Measurements from ENCODE around the gene AEBP2.
"Not testable (repeated sequence)": the region's sequence is repeated elsewhere in the genome, so short reads cannot be mapped to it uniquely, and the experiment has no call there.

Gene AEBP2

DNA sequence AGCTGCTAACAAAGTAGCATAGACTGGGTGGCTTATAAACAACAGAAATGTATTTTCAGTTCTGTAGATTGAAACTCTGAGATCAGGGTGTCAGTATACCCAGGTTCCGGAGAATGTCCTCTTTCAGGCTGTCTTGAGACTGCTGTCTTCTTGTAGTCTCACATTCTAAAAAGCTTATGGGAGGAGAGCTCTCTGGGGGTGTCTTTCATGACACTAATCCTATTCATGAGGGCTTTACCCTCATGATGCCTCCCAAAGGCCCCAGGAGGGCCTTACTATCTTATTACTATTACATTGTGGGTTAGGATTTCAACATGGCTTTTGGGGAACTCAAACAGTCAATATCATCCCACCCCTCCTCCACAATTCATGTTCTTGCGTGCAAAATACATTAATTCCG is 94.3 kb downstream of the AEBP2 start:
- Histone ChIP-seq H3K27ac (ENCODE audit: low read length) (no peak overlapping the region), H3K36me3 (ENCODE audit: control insufficient read depth in 1 of 2, insufficient read depth in 2 of 2, low read length in 2 of 2) (peaks cover 0 to 11% of the 10 kb centered on the region in 2 donors), H3K27me3 (ENCODE audit: low read depth, low read length) (no peaks in the 10 kb centered on the region), H3K9me3 (ENCODE audit: control insufficient read depth in 1 of 2, low read length in 2 of 2) (peaks cover 0 to 8% of the 10 kb centered on the region in 2 donors), H3K4me3 (ENCODE audit: low read depth in 1 of 2, low read length in 2 of 2) (no peak overlapping the region), H3K4me1 (ENCODE audit: control insufficient read depth in 1 of 2, insufficient read depth in 2 of 2, low read length in 2 of 2) (peaks cover 0 to 4% of the 10 kb centered on the region in 2 donors)

- no peaks in the 10 kb centered on the region for H3K27me3 ChIP-seq (ENCODE audit: low read depth, low read length)
- peaks cover 0 to 8% of the 10 kb centered on the region in 2 donors for H3K9me3 ChIP-seq (ENCODE audit: control insufficient read depth in 1 of 2, low read length in 2 of 2)
- H3K27ac ChIP-seq (ENCODE audit: low read length) = no peak overlapping the region
- no peak overlapping the region for H3K4me3 ChIP-seq (ENCODE audit: low read depth in 1 of 2, low read length in 2 of 2)
- peaks cover 0 to 11% of the 10 kb centered on the region in 2 donors for H3K36me3 ChIP-seq (ENCODE audit: control insufficient read depth in 1 of 2, insufficient read depth in 2 of 2, low read length in 2 of 2)
- H3K4me1 ChIP-seq (ENCODE audit: control insufficient read depth in 1 of 2, insufficient read depth in 2 of 2, low read length in 2 of 2) = no peaks in the 10 kb centered on the region
Observed at GRCh38 chr12:19539071-19539470, 99.8 kb downstream of the AEBP2 start.

GRCh38 chr12:19539836-19540235 is 100.5 kb downstream of the AEBP2 start:
- no peak overlapping the region for H3K27ac ChIP-seq (ENCODE audit: low read length)
- no peaks in the 10 kb centered on the region for H3K4me1 ChIP-seq (ENCODE audit: control insufficient read depth in 1 of 2, insufficient read depth in 2 of 2, low read length in 2 of 2)
- peaks cover 0 to 11% of the 10 kb centered on the region in 2 donors for H3K36me3 ChIP-seq (ENCODE audit: control insufficient read depth in 1 of 2, insufficient read depth in 2 of 2, low read length in 2 of 2)
- H3K9me3 ChIP-seq (ENCODE audit: control insufficient read depth in 1 of 2, low read length in 2 of 2) = peaks cover 0 to 8% of the 10 kb centered on the region in 2 donors
- no peak overlapping the region for H3K4me3 ChIP-seq (ENCODE audit: low read depth in 1 of 2, low read length in 2 of 2)
- H3K27me3 ChIP-seq (ENCODE audit: low read depth, low read length) = no peaks in the 10 kb centered on the region

DNA sequence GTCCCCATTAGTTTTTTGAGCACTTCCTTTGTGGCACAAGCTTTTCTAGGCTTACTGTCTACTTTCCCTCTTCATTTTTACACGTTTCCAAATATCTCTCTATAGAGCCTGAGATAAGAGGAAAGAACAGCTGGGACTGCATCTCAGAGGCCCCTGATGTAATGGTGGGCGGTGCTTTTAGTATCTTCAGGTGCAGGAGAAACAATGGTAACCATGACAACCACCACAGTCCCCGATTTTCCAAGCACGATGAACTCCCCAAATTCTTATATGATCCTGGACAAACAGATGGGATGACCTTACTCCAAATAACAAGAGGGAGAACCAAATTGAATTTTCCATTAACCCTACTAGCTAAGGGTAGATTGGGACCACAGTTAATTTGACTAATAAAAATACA is 103.3 kb downstream of the AEBP2 start:
- Histone ChIP-seq H3K9me3 (ENCODE audit: control insufficient read depth in 1 of 2, low read length in 2 of 2) (no peaks in the 10 kb centered on the region), H3K4me1 (ENCODE audit: control insufficient read depth in 1 of 2, insufficient read depth in 2 of 2, low read length in 2 of 2) (peaks cover 5 to 16% of the 10 kb centered on the region in 2 donors), H3K27ac (ENCODE audit: low read length) (no peak overlapping the region), H3K4me3 (ENCODE audit: low read depth in 1 of 2, low read length in 2 of 2) (no peak overlapping the region), H3K27me3 (ENCODE audit: low read depth, low read length) (no peaks in the 10 kb centered on the region), H3K36me3 (ENCODE audit: control insufficient read depth in 1 of 2, insufficient read depth in 2 of 2, low read length in 2 of 2) (no peaks in the 10 kb centered on the region)

GRCh38 chr12:19544353-19544752 is 105.1 kb downstream of the AEBP2 start:
- Histone ChIP-seq H3K27ac (ENCODE audit: low read length) (no peak overlapping the region), H3K27me3 (ENCODE audit: low read depth, low read length) (no peaks in the 10 kb centered on the region), H3K4me3 (ENCODE audit: low read depth in 1 of 2, low read length in 2 of 2) (no peak overlapping the region), H3K9me3 (ENCODE audit: control insufficient read depth in 1 of 2, low read length in 2 of 2) (no peaks in the 10 kb centered on the region), H3K4me1 (ENCODE audit: control insufficient read depth in 1 of 2, insufficient read depth in 2 of 2, low read length in 2 of 2) (peaks cover 5 to 16% of the 10 kb centered on the region in 2 donors), H3K36me3 (ENCODE audit: control insufficient read depth in 1 of 2, insufficient read depth in 2 of 2, low read length in 2 of 2) (no peaks in the 10 kb centered on the region)

DNA sequence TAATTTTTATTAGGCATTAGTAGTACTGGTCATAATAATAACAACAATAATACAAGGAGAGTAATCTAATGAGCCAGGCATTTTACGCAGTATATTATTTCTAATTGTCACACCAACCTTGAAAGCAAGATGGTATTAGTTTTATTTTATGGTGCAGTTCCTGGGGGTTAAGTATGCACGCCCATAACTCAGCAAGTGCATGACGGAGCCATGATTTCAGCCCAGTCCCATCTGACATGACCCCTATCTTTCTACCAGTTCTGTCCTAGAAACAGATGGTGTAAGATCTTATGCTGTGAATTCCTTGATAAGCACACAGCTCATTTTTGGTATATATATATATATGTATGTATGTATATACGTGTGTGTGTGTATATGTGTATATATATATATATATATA is 106.0 kb downstream of the AEBP2 start:
- Histone ChIP-seq H3K9me3 (ENCODE audit: control insufficient read depth in 1 of 2, low read length in 2 of 2) (no peaks in the 10 kb centered on the region), H3K27me3 (ENCODE audit: low read depth, low read length) (no peaks in the 10 kb centered on the region), H3K27ac (ENCODE audit: low read length) (no peak overlapping the region)

GRCh38 chr12:19546027-19546426 is 106.7 kb downstream of the AEBP2 start:
- Histone ChIP-seq H3K4me1 (ENCODE audit: control insufficient read depth in 1 of 2, insufficient read depth in 2 of 2, low read length in 2 of 2) (peaks cover 5 to 16% of the 10 kb centered on the region in 2 donors), H3K36me3 (ENCODE audit: control insufficient read depth in 1 of 2, insufficient read depth in 2 of 2, low read length in 2 of 2) (no peaks in the 10 kb centered on the region), H3K4me3 (ENCODE audit: low read depth in 1 of 2, low read length in 2 of 2) (no peak overlapping the region), H3K9me3 (ENCODE audit: control insufficient read depth in 1 of 2, low read length in 2 of 2) (no peaks in the 10 kb centered on the region), H3K27me3 (ENCODE audit: low read depth, low read length) (no peaks in the 10 kb centered on the region), H3K27ac (ENCODE audit: low read length) (no peak overlapping the region)

More for the DNA sequence above, 106.0 kb downstream of the AEBP2 start:
- Histone ChIP-seq H3K4me1 (ENCODE audit: control insufficient read depth in 1 of 2, insufficient read depth in 2 of 2, low read length in 2 of 2) (peaks cover 5 to 16% of the 10 kb centered on the region in 2 donors), H3K36me3 (ENCODE audit: control insufficient read depth in 1 of 2, insufficient read depth in 2 of 2, low read length in 2 of 2) (no peaks in the 10 kb centered on the region), H3K4me3 (ENCODE audit: low read depth in 1 of 2, low read length in 2 of 2) (no peak overlapping the region)

- H3K9me3 ChIP-seq (ENCODE audit: control insufficient read depth in 1 of 2, low read length in 2 of 2) = no peaks in the 10 kb centered on the region
- H3K4me3 ChIP-seq (ENCODE audit: low read depth in 1 of 2, low read length in 2 of 2) = peak overlapping the region in 1 of 2 donors; percentile 23
- H3K27ac ChIP-seq (ENCODE audit: low read length) = peak overlapping the region; percentile 48
Observed at GRCh38 chr12:19546611-19547162, 107.4 kb downstream of the AEBP2 start.

DNA sequence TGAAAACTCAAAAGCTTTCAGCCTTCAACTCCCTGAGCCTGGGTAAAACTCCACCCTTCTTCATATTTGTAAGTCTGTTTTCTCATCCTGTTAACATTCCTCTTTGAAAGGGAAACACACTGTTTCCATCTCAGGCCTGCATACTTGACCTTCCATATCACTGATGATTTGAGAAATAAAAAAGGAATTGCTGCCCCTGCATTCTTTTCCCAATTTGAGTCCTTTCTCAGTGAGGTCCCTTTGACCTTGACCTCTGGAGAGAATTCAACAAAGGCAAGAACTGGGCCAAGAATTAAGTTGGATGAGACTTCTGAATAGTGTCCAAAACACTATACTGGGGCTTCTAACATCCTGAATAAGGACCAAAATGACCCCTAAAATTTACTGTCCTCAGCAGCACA is 108.0 kb downstream of the AEBP2 start:
- Histone ChIP-seq H3K4me1 (ENCODE audit: control insufficient read depth in 1 of 2, insufficient read depth in 2 of 2, low read length in 2 of 2) (peaks cover 5 to 16% of the 10 kb centered on the region in 2 donors), H3K36me3 (ENCODE audit: control insufficient read depth in 1 of 2, insufficient read depth in 2 of 2, low read length in 2 of 2) (no peaks in the 10 kb centered on the region), H3K4me3 (ENCODE audit: low read depth in 1 of 2, low read length in 2 of 2) (peak overlapping the region in 1 of 2 donors; percentile 23), H3K27ac (ENCODE audit: low read length) (peak overlapping the region; percentile 48), H3K9me3 (ENCODE audit: control insufficient read depth in 1 of 2, low read length in 2 of 2) (no peaks in the 10 kb centered on the region), H3K27me3 (ENCODE audit: low read depth, low read length) (no peaks in the 10 kb centered on the region)

More at GRCh38 chr12:19546611-19547162, 107.4 kb downstream of the AEBP2 start:
- peaks cover 5 to 16% of the 10 kb centered on the region in 2 donors for H3K4me1 ChIP-seq (ENCODE audit: control insufficient read depth in 1 of 2, insufficient read depth in 2 of 2, low read length in 2 of 2)
- no peaks in the 10 kb centered on the region for H3K27me3 ChIP-seq (ENCODE audit: low read depth, low read length)
- H3K36me3 ChIP-seq (ENCODE audit: control insufficient read depth in 1 of 2, insufficient read depth in 2 of 2, low read length in 2 of 2) = no peaks in the 10 kb centered on the region

DNA sequence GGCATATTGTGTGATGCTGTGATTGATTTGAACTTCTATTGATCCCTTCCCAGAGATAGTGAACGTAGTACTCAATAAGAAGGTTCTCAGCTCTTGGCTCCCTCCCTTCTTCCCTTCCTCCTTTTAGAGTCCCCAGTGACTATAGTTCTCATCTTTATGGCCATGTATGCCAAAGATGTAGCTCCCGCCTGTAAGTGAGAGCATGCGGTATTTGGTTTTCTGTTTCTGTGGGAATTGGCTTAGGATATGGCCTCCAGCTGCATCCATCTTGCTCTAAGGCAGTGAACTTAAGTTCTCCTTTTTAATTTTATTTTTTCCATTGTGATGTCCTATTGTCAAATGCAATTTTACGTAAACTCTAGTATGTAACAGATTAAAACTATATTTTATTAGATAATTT is 109.5 kb downstream of the AEBP2 start:
- H3K4me1 ChIP-seq (ENCODE audit: control insufficient read depth in 1 of 2, insufficient read depth in 2 of 2, low read length in 2 of 2) = peaks cover 5 to 16% of the 10 kb centered on the region in 2 donors
- H3K4me3 ChIP-seq (ENCODE audit: low read depth in 1 of 2, low read length in 2 of 2) = no peak overlapping the region
- H3K9me3 ChIP-seq (ENCODE audit: control insufficient read depth in 1 of 2, low read length in 2 of 2) = no peaks in the 10 kb centered on the region
- no peaks in the 10 kb centered on the region for H3K27me3 ChIP-seq (ENCODE audit: low read depth, low read length)
- no peak overlapping the region for H3K27ac ChIP-seq (ENCODE audit: low read length)
- no peaks in the 10 kb centered on the region for H3K36me3 ChIP-seq (ENCODE audit: control insufficient read depth in 1 of 2, insufficient read depth in 2 of 2, low read length in 2 of 2)

DNA sequence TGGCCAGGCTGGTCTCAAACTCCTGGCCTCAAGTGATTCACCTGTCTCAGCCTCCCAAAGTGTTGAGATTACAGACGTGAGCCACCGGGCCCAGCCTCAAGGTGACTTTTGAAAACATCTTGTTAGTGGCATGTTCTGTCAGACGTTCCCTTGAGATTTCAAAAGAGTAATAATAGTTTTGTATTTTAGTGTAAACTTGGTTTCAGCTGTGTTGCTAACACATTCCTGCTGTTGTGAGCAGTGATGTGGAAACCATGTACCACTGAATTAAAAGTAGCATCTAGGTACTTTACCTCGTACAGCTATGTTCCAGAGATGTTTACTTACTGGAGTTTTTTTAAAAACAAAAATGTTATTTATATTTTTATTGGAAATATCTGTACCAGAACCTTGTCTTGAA is 111.3 kb downstream of the AEBP2 start:
- peaks cover 5 to 16% of the 10 kb centered on the region in 2 donors for H3K4me1 ChIP-seq (ENCODE audit: control insufficient read depth in 1 of 2, insufficient read depth in 2 of 2, low read length in 2 of 2)
- H3K27ac ChIP-seq (ENCODE audit: low read length) = no peak overlapping the region
- no peaks in the 10 kb centered on the region for H3K27me3 ChIP-seq (ENCODE audit: low read depth, low read length)
- no peaks in the 10 kb centered on the region for H3K9me3 ChIP-seq (ENCODE audit: control insufficient read depth in 1 of 2, low read length in 2 of 2)
- H3K4me3 ChIP-seq (ENCODE audit: low read depth in 1 of 2, low read length in 2 of 2) = no peak overlapping the region
- no peaks in the 10 kb centered on the region for H3K36me3 ChIP-seq (ENCODE audit: control insufficient read depth in 1 of 2, insufficient read depth in 2 of 2, low read length in 2 of 2)

- H3K4me1 ChIP-seq (ENCODE audit: control insufficient read depth in 1 of 2, insufficient read depth in 2 of 2, low read length in 2 of 2); H3K27ac ChIP-seq (ENCODE audit: low read length); H3K36me3 ChIP-seq (ENCODE audit: control insufficient read depth in 1 of 2, insufficient read depth in 2 of 2, low read length in 2 of 2); H3K9me3 ChIP-seq (ENCODE audit: control insufficient read depth in 1 of 2, low read length in 2 of 2); H3K4me3 ChIP-seq (ENCODE audit: low read depth in 1 of 2, low read length in 2 of 2); H3K27me3 ChIP-seq (ENCODE audit: low read depth, low read length): not testable (repeated sequence)
Observed at GRCh38 chr12:19552441-19553097, 113.3 kb downstream of the AEBP2 start.

Measured in muscle layer of duodenum (tissue), 2 donors.